ENCODE results near the gene MLLT10.
"Not testable (repeated sequence)": the region's sequence is repeated elsewhere in the genome, so short reads cannot be mapped to it uniquely, and the experiment has no call there.

Gene MLLT10

GRCh38 chr10:21626457-21627161 is 92.6 kb downstream of the MLLT10 start:
- Histone ChIP-seq H3K4me3 (ENCODE audit: low read depth, low read length, poor library complexity, severe bottlenecking) (no peak overlapping the region), H3K36me3 (ENCODE audit: insufficient read depth, low read length) (peaks cover 42% of the 10 kb centered on the region), H3K4me2 (ENCODE audit: low read length) (no peak overlapping the region), H3K9me3 (ENCODE audit: low read length) (no peaks in the 10 kb centered on the region), H2AFZ (ENCODE audit: low read length) (no peak overlapping the region), H3K27me3 (ENCODE audit: insufficient read depth, low read length) (no peaks in the 10 kb centered on the region), H3K27ac (ENCODE audit: low read depth, low read length, poor library complexity, severe bottlenecking) (no peak overlapping the region), H3K4me1 (ENCODE audit: insufficient read depth, low read length, severe bottlenecking) (no peaks in the 10 kb centered on the region), H3F3A (ENCODE audit: insufficient read depth, low read length) (no peaks in the 10 kb centered on the region), H3K9me2 (ENCODE audit: low read depth, low read length) (no peaks in the 10 kb centered on the region), H3K79me2 (ENCODE audit: insufficient read depth, low read length) (no peaks in the 10 kb centered on the region), H4K20me1 (ENCODE audit: insufficient read depth, low read length) (no peaks in the 10 kb centered on the region), H3K9ac (ENCODE audit: low read length) (no peak overlapping the region)
- TF ChIP-seq EZH2 (IDR thresholded peaks at IDR 0.05; ENCODE audit: borderline replicate concordance, low read length): no peak
- TF ChIP-seq, protein P1, sequence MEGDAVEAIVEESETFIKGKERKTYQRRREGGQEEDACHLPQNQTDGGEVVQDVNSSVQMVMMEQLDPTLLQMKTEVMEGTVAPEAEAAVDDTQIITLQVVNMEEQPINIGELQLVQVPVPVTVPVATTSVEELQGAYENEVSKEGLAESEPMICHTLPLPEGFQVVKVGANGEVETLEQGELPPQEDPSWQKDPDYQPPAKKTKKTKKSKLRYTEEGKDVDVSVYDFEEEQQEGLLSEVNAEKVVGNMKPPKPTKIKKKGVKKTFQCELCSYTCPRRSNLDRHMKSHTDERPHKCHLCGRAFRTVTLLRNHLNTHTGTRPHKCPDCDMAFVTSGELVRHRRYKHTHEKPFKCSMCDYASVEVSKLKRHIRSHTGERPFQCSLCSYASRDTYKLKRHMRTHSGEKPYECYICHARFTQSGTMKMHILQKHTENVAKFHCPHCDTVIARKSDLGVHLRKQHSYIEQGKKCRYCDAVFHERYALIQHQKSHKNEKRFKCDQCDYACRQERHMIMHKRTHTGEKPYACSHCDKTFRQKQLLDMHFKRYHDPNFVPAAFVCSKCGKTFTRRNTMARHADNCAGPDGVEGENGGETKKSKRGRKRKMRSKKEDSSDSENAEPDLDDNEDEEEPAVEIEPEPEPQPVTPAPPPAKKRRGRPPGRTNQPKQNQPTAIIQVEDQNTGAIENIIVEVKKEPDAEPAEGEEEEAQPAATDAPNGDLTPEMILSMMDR (IDR thresholded peaks at IDR 0.05; ENCODE audit: low read length): no peak

- no peaks in the 10 kb centered on the region for H3F3A ChIP-seq (ENCODE audit: insufficient read depth, low read length)
- H2AFZ ChIP-seq (ENCODE audit: low read length): no peak overlapping the region
- no peak overlapping the region for H3K27ac ChIP-seq (ENCODE audit: low read depth, low read length, poor library complexity, severe bottlenecking)
- H4K20me1 ChIP-seq (ENCODE audit: insufficient read depth, low read length): no peaks in the 10 kb centered on the region
- TF ChIP-seq EZH2 (IDR thresholded peaks at IDR 0.05; ENCODE audit: borderline replicate concordance, low read length): no peak
- TF ChIP-seq, protein P1 (IDR thresholded peaks at IDR 0.05; ENCODE audit: low read length): no peak
- no peaks in the 10 kb centered on the region for H3K9me3 ChIP-seq (ENCODE audit: low read length)
- H3K79me2 ChIP-seq (ENCODE audit: insufficient read depth, low read length): no peaks in the 10 kb centered on the region
- no peak overlapping the region for H3K9ac ChIP-seq (ENCODE audit: low read length)
- no peaks in the 10 kb centered on the region for H3K27me3 ChIP-seq (ENCODE audit: insufficient read depth, low read length)
- H3K4me2 ChIP-seq (ENCODE audit: low read length): no peak overlapping the region
- H3K4me3 ChIP-seq (ENCODE audit: low read depth, low read length, poor library complexity, severe bottlenecking): no peak overlapping the region
- peaks cover 42% of the 10 kb centered on the region for H3K36me3 ChIP-seq (ENCODE audit: insufficient read depth, low read length)
- no peaks in the 10 kb centered on the region for H3K4me1 ChIP-seq (ENCODE audit: insufficient read depth, low read length, severe bottlenecking)
- no peaks in the 10 kb centered on the region for H3K9me2 ChIP-seq (ENCODE audit: low read depth, low read length)
Measured at GRCh38 chr10:21627331-21627730, 93.3 kb downstream of the MLLT10 start.

DNA sequence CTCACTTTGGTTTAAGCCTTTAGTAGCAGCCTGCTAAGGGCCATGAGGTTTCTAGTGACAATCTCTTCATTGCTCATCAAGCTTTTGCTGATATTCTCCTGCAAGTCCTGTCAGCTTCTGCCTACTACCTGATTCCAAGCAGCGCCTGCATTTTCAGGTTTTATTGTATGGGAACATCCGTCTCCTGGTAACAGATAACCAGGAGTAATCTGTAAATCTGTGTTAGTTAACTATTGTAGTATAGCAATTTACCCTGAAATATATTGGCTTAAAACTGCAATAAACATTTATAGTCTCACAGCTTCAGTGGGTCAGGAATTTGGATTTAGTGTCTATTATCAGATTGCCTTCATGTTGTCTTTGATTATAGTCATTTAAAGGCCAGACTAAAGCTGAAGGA is 94.0 kb downstream of the MLLT10 start:
- TF ChIP-seq, protein P1 (IDR thresholded peaks at IDR 0.05; ENCODE audit: low read length): no peak
- TF ChIP-seq EZH2 (IDR thresholded peaks at IDR 0.05; ENCODE audit: borderline replicate concordance, low read length): no peak
- Histone ChIP-seq H2AFZ (ENCODE audit: low read length) (no peak overlapping the region), H4K20me1 (ENCODE audit: insufficient read depth, low read length) (no peaks in the 10 kb centered on the region), H3K4me2 (ENCODE audit: low read length) (no peak overlapping the region), H3K9ac (ENCODE audit: low read length) (no peak overlapping the region), H3F3A (ENCODE audit: insufficient read depth, low read length) (no peaks in the 10 kb centered on the region), H3K4me1 (ENCODE audit: insufficient read depth, low read length, severe bottlenecking) (no peaks in the 10 kb centered on the region), H3K27ac (ENCODE audit: low read depth, low read length, poor library complexity, severe bottlenecking) (no peak overlapping the region), H3K27me3 (ENCODE audit: insufficient read depth, low read length) (no peaks in the 10 kb centered on the region), H3K4me3 (ENCODE audit: low read depth, low read length, poor library complexity, severe bottlenecking) (no peak overlapping the region), H3K36me3 (ENCODE audit: insufficient read depth, low read length) (peaks cover 36% of the 10 kb centered on the region), H3K9me3 (ENCODE audit: low read length) (no peaks in the 10 kb centered on the region), H3K9me2 (ENCODE audit: low read depth, low read length) (no peaks in the 10 kb centered on the region), H3K79me2 (ENCODE audit: insufficient read depth, low read length) (no peaks in the 10 kb centered on the region)

DNA sequence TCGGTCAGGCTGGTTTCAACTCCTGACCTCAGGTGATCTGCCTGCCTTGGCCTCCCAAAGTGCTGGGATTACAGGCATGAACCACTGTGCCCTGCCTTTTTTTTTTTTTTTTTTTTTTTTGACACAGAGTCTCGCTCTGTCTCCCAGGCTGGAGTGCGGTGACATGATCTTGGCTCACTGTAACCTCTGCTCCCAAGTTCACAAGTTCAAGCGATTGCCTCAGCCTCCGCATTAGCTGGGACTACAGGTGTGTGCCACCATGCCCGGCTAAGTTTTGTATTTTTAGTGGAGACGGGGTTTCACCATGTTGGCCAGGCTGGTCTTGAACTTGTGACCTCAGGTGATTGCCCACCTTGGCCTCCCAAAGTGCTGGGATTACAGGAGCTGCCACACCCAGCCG is 94.6 kb downstream of the MLLT10 start:
- not testable (repeated sequence) for H2AFZ ChIP-seq (ENCODE audit: low read length); H3K9me2 ChIP-seq (ENCODE audit: low read depth, low read length); H3K79me2 ChIP-seq (ENCODE audit: insufficient read depth, low read length); H4K20me1 ChIP-seq (ENCODE audit: insufficient read depth, low read length); H3K4me2 ChIP-seq (ENCODE audit: low read length); H3K27me3 ChIP-seq (ENCODE audit: insufficient read depth, low read length); H3K9me3 ChIP-seq (ENCODE audit: low read length); H3K4me3 ChIP-seq (ENCODE audit: low read depth, low read length, poor library complexity, severe bottlenecking); H3K9ac ChIP-seq (ENCODE audit: low read length); H3F3A ChIP-seq (ENCODE audit: insufficient read depth, low read length); H3K4me1 ChIP-seq (ENCODE audit: insufficient read depth, low read length, severe bottlenecking); H3K27ac ChIP-seq (ENCODE audit: low read depth, low read length, poor library complexity, severe bottlenecking)
- H3K36me3 ChIP-seq (ENCODE audit: insufficient read depth, low read length): peaks cover 30% of the 10 kb centered on the region
